SK-N-SH treated with all-trans-retinoic acid at 6 μM for 48 hours (cell line): Measurements from ENCODE around the gene ENGASE.
A peak's percentile ranks its signal among the peaks of the same experiment; 100 is the strongest.

Experiments
- ATAC-seq: fragments of 200-7000 bp; cut with Tn5 transposase; 3 replicates; pipeline ENCODE4 v1.9.1; 2020; ENCODE audit warnings: mild to moderate bottlenecking, moderate library complexity
- CSDC2 ChIP-seq: fragments of 250-450 bp; sonication (Bioruptor Pico); IDR thresholded peaks from 2 replicates; pipeline ENCODE4 v1.5.0; 2020; ENCODE audit warnings: mild to moderate bottlenecking, moderate library complexity
- ESRRG ChIP-seq: fragments of 250-450 bp; sonication (Bioruptor Pico); IDR thresholded peaks from 2 replicates; pipeline ENCODE4 v1.6.1; 2021; ENCODE audit warnings: mild to moderate bottlenecking
- ISL1 ChIP-seq: fragments of 250-450 bp; sonication (Bioruptor Pico); IDR thresholded peaks from 2 replicates; pipeline ENCODE4 v2.1.2; 2022; ENCODE audit warnings: mild to moderate bottlenecking, moderate library complexity
- OSR1 ChIP-seq: fragments of 250-450 bp; sonication (Bioruptor Pico); IDR thresholded peaks from 2 replicates; pipeline ENCODE4 v1.8.0; 2022; ENCODE audit warnings: moderate library complexity, mild to moderate bottlenecking, inconsistent platforms
- PPARA ChIP-seq: fragments of 250-450 bp; sonication (Bioruptor Pico); IDR thresholded peaks from 2 replicates; pipeline ENCODE4 v1.5.0; 2020; ENCODE audit warnings: mild to moderate bottlenecking, borderline replicate concordance
- RARB ChIP-seq: fragments of 250-450 bp; sonication (Bioruptor Pico); IDR thresholded peaks from 2 replicates; pipeline ENCODE4 v1.8.0; 2021; ENCODE audit warnings: mild to moderate bottlenecking, moderate library complexity
- SNAI2 ChIP-seq: fragments of 250-450 bp; sonication (Bioruptor Pico); IDR thresholded peaks from 2 replicates; pipeline ENCODE4 v1.5.0; 2020; ENCODE audit warnings: mild to moderate bottlenecking, moderate library complexity
- TCF4 ChIP-seq: fragments of 250-450 bp; sonication (Bioruptor Pico); IDR thresholded peaks from 2 replicates; pipeline ENCODE4 v1.8.0; 2021; ENCODE audit warnings: mild to moderate bottlenecking, moderate library complexity, borderline replicate concordance
- TOX ChIP-seq: fragments of 250-450 bp; sonication (Bioruptor Pico); IDR thresholded peaks from 2 replicates; pipeline ENCODE4 v1.8.0; 2021; ENCODE audit warnings: mild to moderate bottlenecking, moderate library complexity, borderline replicate concordance
- ZC3H10 ChIP-seq: fragments of 250-450 bp; sonication (Bioruptor Pico); IDR thresholded peaks from 2 replicates; pipeline ENCODE4 v1.5.1; 2021; ENCODE audit warnings: mild to moderate bottlenecking, moderate library complexity
- ZFP3 ChIP-seq: fragments of 250-450 bp; sonication (Bioruptor Pico); IDR thresholded peaks from 2 replicates; pipeline ENCODE4 v1.5.0; 2020; ENCODE audit warnings: mild to moderate bottlenecking, moderate library complexity
- ZFP30 ChIP-seq: fragments of 450-650 bp; formaldehyde crosslinking; IDR thresholded peaks from 2 replicates; pipeline ENCODE4 v1.5.0; 2022; ENCODE audit warnings: mild to moderate bottlenecking, moderate library complexity
- ZNF565 ChIP-seq: fragments of 450-650 bp; formaldehyde crosslinking; conservative IDR thresholded peaks from 2 replicates; pipeline ENCODE4 v1.5.0; 2020; ENCODE audit warnings: low read depth, mild to moderate bottlenecking, moderate library complexity
- ZNF70 ChIP-seq: fragments of 450-650 bp; formaldehyde crosslinking; IDR thresholded peaks from 2 replicates; pipeline ENCODE4 v1.5.0; 2020; ENCODE audit warnings: mild to moderate bottlenecking, moderate library complexity
- ZNF8 ChIP-seq: fragments of 450-650 bp; formaldehyde crosslinking; IDR thresholded peaks from 2 replicates; pipeline ENCODE4 v1.5.0; 2020; ENCODE audit warnings: mild to moderate bottlenecking, moderate library complexity
- TF ChIP-seq, protein P1 (sequence below): fragments of 250-450 bp; sonication (Bioruptor Pico); IDR thresholded peaks from 2 replicates; pipeline ENCODE4 v1.5.1; 2021; ENCODE audit warnings: mild to moderate bottlenecking, moderate library complexity
- TF ChIP-seq, protein P2 (sequence below): fragments of 250-450 bp; sonication (Bioruptor Pico); IDR thresholded peaks from 2 replicates; pipeline ENCODE4 v1.8.0; 2021; ENCODE audit warnings: low read depth, mild to moderate bottlenecking, moderate library complexity, borderline replicate concordance
- TF ChIP-seq, protein P3 (sequence below): fragments of 250-450 bp; sonication (Bioruptor Pico); IDR thresholded peaks from 2 replicates; pipeline ENCODE4 v1.5.0; 2020; ENCODE audit warnings: mild to moderate bottlenecking, moderate library complexity
- TF ChIP-seq, protein P4 (sequence below): fragments of 250-450 bp; sonication (Bioruptor Pico); IDR thresholded peaks from 2 replicates; pipeline ENCODE4 v1.8.0; 2020; ENCODE audit warnings: mild to moderate bottlenecking, moderate library complexity, borderline replicate concordance
- TF ChIP-seq, protein P5 (sequence below): fragments of 250-450 bp; sonication (Bioruptor Pico); IDR thresholded peaks from 2 replicates; pipeline ENCODE4 v1.5.1; 2020; ENCODE audit warnings: low read depth, mild to moderate bottlenecking, moderate library complexity

The ENGASE gene

DNA sequence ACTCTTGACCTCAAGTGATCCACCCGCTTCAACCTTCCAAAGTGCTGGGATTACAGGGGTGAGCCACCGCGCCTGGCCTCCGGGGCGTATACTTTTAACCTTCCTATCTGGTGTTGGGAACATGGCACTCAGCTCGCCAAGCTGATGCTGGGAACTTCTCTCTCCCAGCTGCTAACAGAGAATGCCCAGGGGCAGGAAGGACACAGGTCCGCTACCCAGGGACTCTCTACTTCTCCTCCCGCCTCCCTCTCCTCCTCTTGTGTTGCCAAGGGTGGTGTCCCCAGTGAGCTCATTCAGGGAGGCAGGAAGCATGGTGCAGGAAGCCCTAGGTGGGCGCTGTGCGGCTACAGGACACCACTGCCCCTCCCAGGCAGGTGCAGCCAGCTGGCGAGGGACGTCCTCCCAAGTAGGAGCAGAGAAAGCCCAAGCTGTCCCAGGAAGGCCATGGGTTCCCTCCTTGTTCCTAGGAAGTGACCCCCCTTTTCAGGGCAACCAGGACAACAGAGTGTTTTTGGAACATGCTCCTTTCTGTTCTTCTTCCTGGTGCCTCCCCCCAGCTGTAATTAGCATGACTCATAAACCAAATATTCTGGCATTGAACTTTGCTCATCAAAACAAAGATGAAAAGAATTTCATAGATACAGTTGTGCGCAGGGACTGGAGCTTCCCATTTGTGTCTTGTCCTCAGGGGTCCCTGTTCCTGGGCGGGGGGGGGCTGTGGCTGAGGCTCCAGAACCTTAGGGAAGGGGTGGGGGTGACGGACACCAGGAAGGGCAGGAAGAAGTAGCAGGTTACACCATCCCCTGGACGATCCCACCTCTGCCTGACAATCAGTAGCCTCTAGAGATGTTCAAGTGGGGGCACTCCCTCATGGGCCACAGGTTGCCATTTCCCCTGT is 48.0 kb upstream of the ENGASE start (continued):
- TF ChIP-seq, protein P1, sequence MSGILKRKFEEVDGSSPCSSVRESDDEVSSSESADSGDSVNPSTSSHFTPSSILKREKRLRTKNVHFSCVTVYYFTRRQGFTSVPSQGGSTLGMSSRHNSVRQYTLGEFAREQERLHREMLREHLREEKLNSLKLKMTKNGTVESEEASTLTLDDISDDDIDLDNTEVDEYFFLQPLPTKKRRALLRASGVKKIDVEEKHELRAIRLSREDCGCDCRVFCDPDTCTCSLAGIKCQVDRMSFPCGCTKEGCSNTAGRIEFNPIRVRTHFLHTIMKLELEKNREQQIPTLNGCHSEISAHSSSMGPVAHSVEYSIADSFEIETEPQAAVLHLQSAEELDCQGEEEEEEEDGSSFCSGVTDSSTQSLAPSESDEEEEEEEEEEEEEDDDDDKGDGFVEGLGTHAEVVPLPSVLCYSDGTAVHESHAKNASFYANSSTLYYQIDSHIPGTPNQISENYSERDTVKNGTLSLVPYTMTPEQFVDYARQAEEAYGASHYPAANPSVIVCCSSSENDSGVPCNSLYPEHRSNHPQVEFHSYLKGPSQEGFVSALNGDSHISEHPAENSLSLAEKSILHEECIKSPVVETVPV (CRISPR knock-in tag) = no peak

DNA sequence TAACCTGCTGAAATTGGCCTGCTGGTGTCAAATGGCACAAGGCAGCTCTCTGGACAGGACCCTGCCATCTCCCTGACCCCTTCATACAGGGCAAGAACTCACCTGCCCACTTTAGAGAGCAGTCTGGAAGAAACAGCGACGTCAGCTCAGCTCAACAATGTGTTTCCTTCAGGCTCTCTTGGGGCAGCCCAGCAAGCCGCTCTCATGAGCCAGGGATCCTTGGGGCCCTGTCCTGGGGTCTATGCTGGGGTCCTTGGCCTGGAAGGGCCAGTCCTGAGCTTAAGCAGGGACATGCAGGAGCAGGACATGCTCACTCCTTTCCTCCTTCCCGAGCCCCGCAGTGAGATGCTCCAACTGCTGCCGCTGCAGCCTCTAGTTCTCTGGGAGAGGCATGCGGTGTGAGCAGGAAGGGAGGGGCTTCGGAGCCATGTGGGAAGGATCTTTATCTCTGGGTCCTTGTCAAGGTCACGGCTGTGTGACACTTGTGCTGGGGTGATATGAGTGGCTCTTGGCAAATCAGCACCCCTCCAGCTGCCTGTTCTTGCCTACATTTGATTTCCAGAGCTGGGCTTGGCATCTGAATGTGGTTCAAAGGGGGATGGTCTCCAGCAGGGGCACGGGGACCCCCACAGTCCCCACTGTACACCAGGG is 47.2 kb upstream of the ENGASE start:
- ATAC-seq = peak; percentile 51
- TF ChIP-seq ISL1 (no peak), ZFP30 (CRISPR knock-in tag) (no peak), ZFP3 (CRISPR knock-in tag) (no peak), ZNF8 (CRISPR knock-in tag) (no peak), SNAI2 (CRISPR knock-in tag) (no peak), ZC3H10 (CRISPR knock-in tag) (no peak), OSR1 (CRISPR knock-in tag) (no peak), TOX (CRISPR knock-in tag) (no peak), TCF4 (peak; percentile 21; the same call in 1 of the 2 replicates), PPARA (no peak), ZNF565 (no peak), ZNF70 (CRISPR knock-in tag) (no peak), RARB (CRISPR knock-in tag) (no peak), CSDC2 (CRISPR knock-in tag) (peak; percentile 88; the same call in 1 of the 2 replicates), ESRRG (CRISPR knock-in tag) (peak; percentile 41; the same call in 1 of the 2 replicates)
- TF ChIP-seq, protein P2, sequence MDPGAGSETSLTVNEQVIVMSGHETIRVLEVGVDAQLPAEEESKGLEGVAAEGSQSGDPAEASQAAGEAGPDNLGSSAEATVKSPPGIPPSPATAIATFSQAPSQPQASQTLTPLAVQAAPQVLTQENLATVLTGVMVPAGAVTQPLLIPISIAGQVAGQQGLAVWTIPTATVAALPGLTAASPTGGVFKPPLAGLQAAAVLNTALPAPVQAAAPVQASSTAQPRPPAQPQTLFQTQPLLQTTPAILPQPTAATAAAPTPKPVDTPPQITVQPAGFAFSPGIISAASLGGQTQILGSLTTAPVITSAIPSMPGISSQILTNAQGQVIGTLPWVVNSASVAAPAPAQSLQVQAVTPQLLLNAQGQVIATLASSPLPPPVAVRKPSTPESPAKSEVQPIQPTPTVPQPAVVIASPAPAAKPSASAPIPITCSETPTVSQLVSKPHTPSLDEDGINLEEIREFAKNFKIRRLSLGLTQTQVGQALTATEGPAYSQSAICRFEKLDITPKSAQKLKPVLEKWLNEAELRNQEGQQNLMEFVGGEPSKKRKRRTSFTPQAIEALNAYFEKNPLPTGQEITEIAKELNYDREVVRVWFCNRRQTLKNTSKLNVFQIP (CRISPR knock-in tag) = no peak
- TF ChIP-seq, protein P1 (CRISPR knock-in tag) = no peak
- TF ChIP-seq, protein P3, sequence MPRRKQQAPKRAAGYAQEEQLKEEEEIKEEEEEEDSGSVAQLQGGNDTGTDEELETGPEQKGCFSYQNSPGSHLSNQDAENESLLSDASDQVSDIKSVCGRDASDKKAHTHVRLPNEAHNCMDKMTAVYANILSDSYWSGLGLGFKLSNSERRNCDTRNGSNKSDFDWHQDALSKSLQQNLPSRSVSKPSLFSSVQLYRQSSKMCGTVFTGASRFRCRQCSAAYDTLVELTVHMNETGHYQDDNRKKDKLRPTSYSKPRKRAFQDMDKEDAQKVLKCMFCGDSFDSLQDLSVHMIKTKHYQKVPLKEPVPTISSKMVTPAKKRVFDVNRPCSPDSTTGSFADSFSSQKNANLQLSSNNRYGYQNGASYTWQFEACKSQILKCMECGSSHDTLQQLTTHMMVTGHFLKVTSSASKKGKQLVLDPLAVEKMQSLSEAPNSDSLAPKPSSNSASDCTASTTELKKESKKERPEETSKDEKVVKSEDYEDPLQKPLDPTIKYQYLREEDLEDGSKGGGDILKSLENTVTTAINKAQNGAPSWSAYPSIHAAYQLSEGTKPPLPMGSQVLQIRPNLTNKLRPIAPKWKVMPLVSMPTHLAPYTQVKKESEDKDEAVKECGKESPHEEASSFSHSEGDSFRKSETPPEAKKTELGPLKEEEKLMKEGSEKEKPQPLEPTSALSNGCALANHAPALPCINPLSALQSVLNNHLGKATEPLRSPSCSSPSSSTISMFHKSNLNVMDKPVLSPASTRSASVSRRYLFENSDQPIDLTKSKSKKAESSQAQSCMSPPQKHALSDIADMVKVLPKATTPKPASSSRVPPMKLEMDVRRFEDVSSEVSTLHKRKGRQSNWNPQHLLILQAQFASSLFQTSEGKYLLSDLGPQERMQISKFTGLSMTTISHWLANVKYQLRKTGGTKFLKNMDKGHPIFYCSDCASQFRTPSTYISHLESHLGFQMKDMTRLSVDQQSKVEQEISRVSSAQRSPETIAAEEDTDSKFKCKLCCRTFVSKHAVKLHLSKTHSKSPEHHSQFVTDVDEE (CRISPR knock-in tag) = 0 out of 2 replicates have a peak, but pooled peaks have one; percentile 62
- TF ChIP-seq, protein P4, sequence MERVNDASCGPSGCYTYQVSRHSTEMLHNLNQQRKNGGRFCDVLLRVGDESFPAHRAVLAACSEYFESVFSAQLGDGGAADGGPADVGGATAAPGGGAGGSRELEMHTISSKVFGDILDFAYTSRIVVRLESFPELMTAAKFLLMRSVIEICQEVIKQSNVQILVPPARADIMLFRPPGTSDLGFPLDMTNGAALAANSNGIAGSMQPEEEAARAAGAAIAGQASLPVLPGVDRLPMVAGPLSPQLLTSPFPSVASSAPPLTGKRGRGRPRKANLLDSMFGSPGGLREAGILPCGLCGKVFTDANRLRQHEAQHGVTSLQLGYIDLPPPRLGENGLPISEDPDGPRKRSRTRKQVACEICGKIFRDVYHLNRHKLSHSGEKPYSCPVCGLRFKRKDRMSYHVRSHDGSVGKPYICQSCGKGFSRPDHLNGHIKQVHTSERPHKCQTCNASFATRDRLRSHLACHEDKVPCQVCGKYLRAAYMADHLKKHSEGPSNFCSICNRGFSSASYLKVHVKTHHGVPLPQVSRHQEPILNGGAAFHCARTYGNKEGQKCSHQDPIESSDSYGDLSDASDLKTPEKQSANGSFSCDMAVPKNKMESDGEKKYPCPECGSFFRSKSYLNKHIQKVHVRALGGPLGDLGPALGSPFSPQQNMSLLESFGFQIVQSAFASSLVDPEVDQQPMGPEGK = no peak; the same call in 1 of the 2 replicates
- TF ChIP-seq, protein P5, sequence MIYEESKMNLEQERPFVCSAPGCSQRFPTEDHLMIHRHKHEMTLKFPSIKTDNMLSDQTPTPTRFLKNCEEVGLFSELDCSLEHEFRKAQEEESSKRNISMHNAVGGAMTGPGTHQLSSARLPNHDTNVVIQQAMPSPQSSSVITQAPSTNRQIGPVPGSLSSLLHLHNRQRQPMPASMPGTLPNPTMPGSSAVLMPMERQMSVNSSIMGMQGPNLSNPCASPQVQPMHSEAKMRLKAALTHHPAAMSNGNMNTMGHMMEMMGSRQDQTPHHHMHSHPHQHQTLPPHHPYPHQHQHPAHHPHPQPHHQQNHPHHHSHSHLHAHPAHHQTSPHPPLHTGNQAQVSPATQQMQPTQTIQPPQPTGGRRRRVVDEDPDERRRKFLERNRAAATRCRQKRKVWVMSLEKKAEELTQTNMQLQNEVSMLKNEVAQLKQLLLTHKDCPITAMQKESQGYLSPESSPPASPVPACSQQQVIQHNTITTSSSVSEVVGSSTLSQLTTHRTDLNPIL (CRISPR knock-in tag) = no peak
